ENCODE measurements around the gene TRAF3IP3.

The TRAF3IP3 gene

GRCh38 chr1:209714338-209714737 lies 41.5 kb upstream of the TRAF3IP3 start:
- TF ChIP-seq CTCF (IDR thresholded peaks at IDR 0.05; ENCODE audit: low read depth, low read length, missing control alignments): no peak
- no peak for DNase-seq (ENCODE audit: low read depth)
- in situ Hi-C loops (cut with HindIII; ENCODE audit: low sequenced_read_pairs): no loop called here
- H3K4me3 ChIP-seq (ENCODE audit: low read depth, low read length): no peak overlapping the region

- TF ChIP-seq CTCF (IDR thresholded peaks at IDR 0.05; ENCODE audit: low read depth, low read length, missing control alignments): no peak
- H3K4me3 ChIP-seq (ENCODE audit: low read depth, low read length): no peak overlapping the region
- in situ Hi-C loops (cut with HindIII; ENCODE audit: low sequenced_read_pairs): no loop called here
- DNase-seq (ENCODE audit: low read depth): no peak
Observed at GRCh38 chr1:209715314-209715713, 40.5 kb upstream of the TRAF3IP3 start.

- in situ Hi-C loops (cut with HindIII; ENCODE audit: low sequenced_read_pairs): no loop called here
- no peak for DNase-seq (ENCODE audit: low read depth)
- H3K4me3 ChIP-seq (ENCODE audit: low read depth, low read length): no peak overlapping the region
- no peak for TF ChIP-seq CTCF (IDR thresholded peaks at IDR 0.05; ENCODE audit: low read depth, low read length, missing control alignments)
Observed at GRCh38 chr1:209717818-209718217, 38.0 kb upstream of the TRAF3IP3 start.

GRCh38 chr1:209720326-209720725 lies 35.5 kb upstream of the TRAF3IP3 start:
- no peak for TF ChIP-seq CTCF (IDR thresholded peaks at IDR 0.05; ENCODE audit: low read depth, low read length, missing control alignments)
- DNase-seq (ENCODE audit: low read depth): no peak
- in situ Hi-C loops (cut with HindIII; ENCODE audit: low sequenced_read_pairs): no loop called here
- no peak overlapping the region for H3K4me3 ChIP-seq (ENCODE audit: low read depth, low read length)

GRCh38 chr1:209720826-209721225 lies 35.0 kb upstream of the TRAF3IP3 start:
- H3K4me3 ChIP-seq (ENCODE audit: low read depth, low read length): no peak overlapping the region
- TF ChIP-seq CTCF (IDR thresholded peaks at IDR 0.05; ENCODE audit: low read depth, low read length, missing control alignments): no peak
- DNase-seq (ENCODE audit: low read depth): no peak
- in situ Hi-C loops (cut with HindIII; ENCODE audit: low sequenced_read_pairs): no loop called here

- no peak for TF ChIP-seq CTCF (IDR thresholded peaks at IDR 0.05; ENCODE audit: low read depth, low read length, missing control alignments)
- no peak for DNase-seq (ENCODE audit: low read depth)
- in situ Hi-C loops (cut with HindIII; ENCODE audit: low sequenced_read_pairs): no loop called here
Observed at GRCh38 chr1:209721323-209721722, 34.5 kb upstream of the TRAF3IP3 start.

GRCh38 chr1:209723265-209723664 lies 32.6 kb upstream of the TRAF3IP3 start:
- DNase-seq (ENCODE audit: low read depth): no peak
- in situ Hi-C loops (cut with HindIII; ENCODE audit: low sequenced_read_pairs): no loop called here
- TF ChIP-seq CTCF (IDR thresholded peaks at IDR 0.05; ENCODE audit: low read depth, low read length, missing control alignments): no peak
- H3K4me3 ChIP-seq (ENCODE audit: low read depth, low read length): no peak overlapping the region

More at GRCh38 chr1:209721323-209721722, 34.5 kb upstream of the TRAF3IP3 start:
- H3K4me3 ChIP-seq (ENCODE audit: low read depth, low read length): no peak overlapping the region
